Measurements from ENCODE around the gene FNDC3B.

Gene FNDC3B

DNA sequence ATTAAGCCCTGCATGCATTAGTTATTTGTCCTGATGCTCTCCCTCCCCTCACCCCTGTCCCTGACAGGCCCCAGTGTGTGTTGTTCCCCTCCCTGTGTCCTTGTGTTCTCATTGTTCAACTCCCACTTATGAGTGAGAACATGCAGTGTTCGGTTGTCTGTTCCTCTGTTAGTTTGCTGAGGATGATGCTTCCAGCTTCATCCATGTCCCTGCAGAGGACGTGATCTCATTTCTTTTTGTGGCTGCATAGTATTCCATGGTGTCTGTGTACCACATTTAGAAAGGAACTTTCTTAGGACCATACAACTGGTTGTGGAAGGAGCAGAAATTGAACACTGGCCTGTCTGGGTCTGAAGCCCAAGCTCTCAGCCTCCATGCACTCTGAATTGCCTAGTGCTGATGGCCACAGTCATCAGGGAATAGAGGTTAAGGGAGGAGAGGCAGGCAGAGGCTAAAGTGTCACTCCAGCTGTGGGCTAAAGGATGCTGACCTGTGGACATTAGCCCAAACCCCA lies 138.5 kb downstream of the FNDC3B start:
- no peak for TF ChIP-seq TAF1 (IDR thresholded peaks at IDR 0.05; ENCODE audit: borderline replicate concordance, insufficient read depth, low read length)

DNA sequence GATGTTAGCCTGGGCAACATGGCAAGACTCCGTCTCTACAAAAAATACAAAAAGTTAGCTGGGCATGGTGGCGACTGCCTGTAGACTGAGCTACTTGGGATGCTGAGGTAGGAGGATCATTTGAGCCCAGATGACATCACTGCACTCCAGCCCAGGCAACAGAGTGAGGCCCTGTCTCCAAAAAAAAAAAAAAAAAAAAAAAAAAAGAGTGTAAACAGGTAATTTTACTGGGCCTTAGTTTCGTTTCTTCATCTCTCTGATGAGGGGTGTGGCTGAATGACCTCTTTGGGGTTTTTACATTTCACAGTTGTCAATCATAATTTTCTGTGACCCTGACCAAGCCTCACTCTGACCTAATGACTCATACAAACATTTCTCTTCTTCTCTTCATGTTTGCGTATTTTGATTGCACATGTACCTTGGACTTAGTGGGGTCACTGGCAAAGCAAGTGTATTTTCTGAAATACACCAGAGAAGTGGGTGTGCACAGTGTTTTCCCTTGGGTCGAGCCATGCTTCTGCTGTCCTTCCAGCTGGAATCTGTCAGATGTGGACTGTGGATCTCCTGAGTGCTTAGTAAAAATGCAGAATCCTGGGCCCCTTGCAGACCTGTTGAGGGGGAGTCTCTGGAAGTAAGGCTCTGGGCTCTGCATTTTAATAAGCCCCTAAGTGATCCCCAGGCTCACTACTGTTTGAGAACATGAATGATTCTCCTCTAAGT lies 140.5 kb downstream of the FNDC3B start:
- TF ChIP-seq FOXP2 (optimal IDR thresholded peaks at IDR 0.05; ENCODE audit: borderline replicate concordance, extremely low read depth, extremely low read length, insufficient read depth): no peak
- TF ChIP-seq, protein P1, sequence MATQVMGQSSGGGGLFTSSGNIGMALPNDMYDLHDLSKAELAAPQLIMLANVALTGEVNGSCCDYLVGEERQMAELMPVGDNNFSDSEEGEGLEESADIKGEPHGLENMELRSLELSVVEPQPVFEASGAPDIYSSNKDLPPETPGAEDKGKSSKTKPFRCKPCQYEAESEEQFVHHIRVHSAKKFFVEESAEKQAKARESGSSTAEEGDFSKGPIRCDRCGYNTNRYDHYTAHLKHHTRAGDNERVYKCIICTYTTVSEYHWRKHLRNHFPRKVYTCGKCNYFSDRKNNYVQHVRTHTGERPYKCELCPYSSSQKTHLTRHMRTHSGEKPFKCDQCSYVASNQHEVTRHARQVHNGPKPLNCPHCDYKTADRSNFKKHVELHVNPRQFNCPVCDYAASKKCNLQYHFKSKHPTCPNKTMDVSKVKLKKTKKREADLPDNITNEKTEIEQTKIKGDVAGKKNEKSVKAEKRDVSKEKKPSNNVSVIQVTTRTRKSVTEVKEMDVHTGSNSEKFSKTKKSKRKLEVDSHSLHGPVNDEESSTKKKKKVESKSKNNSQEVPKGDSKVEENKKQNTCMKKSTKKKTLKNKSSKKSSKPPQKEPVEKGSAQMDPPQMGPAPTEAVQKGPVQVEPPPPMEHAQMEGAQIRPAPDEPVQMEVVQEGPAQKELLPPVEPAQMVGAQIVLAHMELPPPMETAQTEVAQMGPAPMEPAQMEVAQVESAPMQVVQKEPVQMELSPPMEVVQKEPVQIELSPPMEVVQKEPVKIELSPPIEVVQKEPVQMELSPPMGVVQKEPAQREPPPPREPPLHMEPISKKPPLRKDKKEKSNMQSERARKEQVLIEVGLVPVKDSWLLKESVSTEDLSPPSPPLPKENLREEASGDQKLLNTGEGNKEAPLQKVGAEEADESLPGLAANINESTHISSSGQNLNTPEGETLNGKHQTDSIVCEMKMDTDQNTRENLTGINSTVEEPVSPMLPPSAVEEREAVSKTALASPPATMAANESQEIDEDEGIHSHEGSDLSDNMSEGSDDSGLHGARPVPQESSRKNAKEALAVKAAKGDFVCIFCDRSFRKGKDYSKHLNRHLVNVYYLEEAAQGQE (IDR thresholded peaks at IDR 0.05; ENCODE audit: insufficient read depth in 1 of 2, low read depth in 2 of 2, low read length in 2 of 2): no peak
- TF ChIP-seq TAF1 (IDR thresholded peaks at IDR 0.05; ENCODE audit: borderline replicate concordance, insufficient read depth, low read length): no peak
- TF ChIP-seq SIN3A (IDR thresholded peaks at IDR 0.05; ENCODE audit: borderline replicate concordance, insufficient read depth, low read length): no peak

DNA sequence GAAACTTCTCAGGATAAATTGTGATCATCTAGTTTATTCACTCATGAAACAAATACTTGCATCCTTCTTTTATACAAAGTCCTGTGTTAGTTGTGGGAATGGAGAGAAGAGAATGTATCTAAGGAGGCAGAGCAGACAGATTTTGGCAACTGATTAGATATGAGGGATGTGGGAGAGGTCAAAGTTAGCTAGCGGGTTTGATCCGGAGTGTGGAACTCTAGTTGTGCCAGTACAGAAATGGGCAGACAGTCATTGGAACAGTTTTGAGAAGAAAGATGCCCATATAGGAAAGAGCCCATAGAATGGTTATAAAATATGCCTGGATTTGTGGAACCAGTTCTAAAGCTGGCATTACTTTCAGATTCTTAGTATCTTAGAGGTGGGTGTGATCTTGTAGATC lies 141.1 kb downstream of the FNDC3B start:
- no peak for TF ChIP-seq POLR2AphosphoS5 (IDR thresholded peaks at IDR 0.05; ENCODE audit: low read depth, low read length)
- TF ChIP-seq FOXP2 (optimal IDR thresholded peaks at IDR 0.05; ENCODE audit: borderline replicate concordance, extremely low read depth, extremely low read length, insufficient read depth): no peak
- no peak for TF ChIP-seq SIN3A (IDR thresholded peaks at IDR 0.05; ENCODE audit: borderline replicate concordance, insufficient read depth, low read length)
- TF ChIP-seq, protein P1 (IDR thresholded peaks at IDR 0.05; ENCODE audit: insufficient read depth in 1 of 2, low read depth in 2 of 2, low read length in 2 of 2): no peak
- no peak for TF ChIP-seq TAF1 (IDR thresholded peaks at IDR 0.05; ENCODE audit: borderline replicate concordance, insufficient read depth, low read length)

- TF ChIP-seq POLR2AphosphoS5 (IDR thresholded peaks at IDR 0.05; ENCODE audit: low read depth, low read length) (no peak), TAF1 (IDR thresholded peaks at IDR 0.05; ENCODE audit: borderline replicate concordance, insufficient read depth, low read length) (no peak)
- TF ChIP-seq, protein P1 (IDR thresholded peaks at IDR 0.05; ENCODE audit: insufficient read depth in 1 of 2, low read depth in 2 of 2, low read length in 2 of 2): 0 out of 4 replicates have a peak, but pooled peaks of 1 of the 2 experiments have one; percentile 41
These were observed 142.7 kb downstream of the FNDC3B start for GRCh38 chr3:172181932-172182586.

DNA sequence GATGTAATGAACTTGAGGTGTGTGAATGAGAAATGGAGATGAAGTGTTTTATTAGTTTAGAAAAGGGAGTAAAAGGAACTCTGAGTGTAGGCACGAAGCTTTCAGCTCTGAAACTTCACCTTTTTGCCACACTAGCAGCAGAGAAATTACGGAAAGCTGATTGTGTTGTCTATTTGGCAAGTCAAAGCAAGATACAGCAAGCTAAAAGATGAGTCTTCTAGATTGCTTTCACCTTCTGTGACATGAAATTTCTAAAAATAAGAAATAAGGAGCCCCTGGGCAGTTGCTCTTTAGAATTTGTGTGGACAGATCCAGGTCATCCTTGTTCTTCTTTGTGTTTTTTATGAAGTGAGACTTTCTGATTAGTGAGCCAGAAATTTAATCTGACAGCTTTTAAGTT lies 143.4 kb downstream of the FNDC3B start:
- TF ChIP-seq SIN3A (IDR thresholded peaks at IDR 0.05; ENCODE audit: borderline replicate concordance, insufficient read depth, low read length) (no peak), TAF1 (IDR thresholded peaks at IDR 0.05; ENCODE audit: borderline replicate concordance, insufficient read depth, low read length) (no peak)

GRCh38 chr3:172184106-172184822 lies 144.9 kb downstream of the FNDC3B start:
- no peak for TF ChIP-seq TAF1 (IDR thresholded peaks at IDR 0.05; ENCODE audit: borderline replicate concordance, insufficient read depth, low read length)
- TF ChIP-seq SIN3A (IDR thresholded peaks at IDR 0.05; ENCODE audit: borderline replicate concordance, insufficient read depth, low read length): no peak
- TF ChIP-seq POLR2AphosphoS5 (IDR thresholded peaks at IDR 0.05; ENCODE audit: low read depth, low read length): no peak
- no peak for TF ChIP-seq FOXP2 (optimal IDR thresholded peaks at IDR 0.05; ENCODE audit: borderline replicate concordance, extremely low read depth, extremely low read length, insufficient read depth)

Measured in PFSK-1 (cell line).